Hepatocyte (in vitro differentiated cells): ENCODE data around the gene AIMP2. TPM values are rescaled to one million over a fixed set of nuclear protein-coding genes. Genes with fewer than 3 reads are reported as not detected.
"Not testable (repeated sequence)": the region's sequence is repeated elsewhere in the genome, so short reads cannot be mapped to it uniquely, and the experiment has no call there.

Experiments used
- DNase-seq: peaks from one replicate; pipeline ENCODE4 v3.0.0-alpha.2; 2016; ENCODE audit warnings: low spot score
- H2AFZ ChIP-seq: fragments of 200-600 bp; sonication (generic); 2 replicates; pipeline ENCODE4 v1.6.0; 2016; ENCODE audit warnings: antibody characterized with exemption, mild to moderate bottlenecking
- H3K27ac ChIP-seq: fragments of 200-600 bp; sonication (generic); 2 replicates; pipeline ENCODE4 v1.5.1; 2016; ENCODE audit warnings: mild to moderate bottlenecking
- H3K27me3 ChIP-seq: fragments of 200-600 bp; sonication (generic); 2 replicates; pipeline ENCODE4 v1.6.1; 2016
- H3K36me3 ChIP-seq: fragments of 200-600 bp; sonication (generic); replicated peaks from 2 replicates; pipeline ENCODE4 v1.5.1; 2016; ENCODE audit warnings: low read depth; ENCODE audit not compliant: insufficient read depth
- H3K4me1 ChIP-seq: fragments of 200-600 bp; sonication (generic); 2 replicates; pipeline ENCODE4 v1.5.1; 2016; ENCODE audit warnings: mild to moderate bottlenecking, moderate library complexity; ENCODE audit not compliant: insufficient read depth
- H3K4me2 ChIP-seq: fragments of 200-600 bp; sonication (generic); 2 replicates; pipeline ENCODE4 v1.6.0; 2016
- H3K4me3 ChIP-seq: fragments of 200-600 bp; sonication (generic); 2 replicates; pipeline ENCODE4 v1.5.1; 2016; ENCODE audit warnings: mild to moderate bottlenecking
- H3K79me2 ChIP-seq: fragments of 200-600 bp; sonication (generic); 2 replicates; pipeline ENCODE4 v1.6.0; 2017; ENCODE audit warnings: mild to moderate bottlenecking
- H3K9me2 ChIP-seq: fragments of 200-600 bp; sonication (generic); replicated peaks from 2 replicates; pipeline ENCODE4 v1.6.0; 2017; ENCODE audit warnings: mild to moderate bottlenecking; ENCODE audit not compliant: insufficient read depth
- H3K9me3 ChIP-seq: fragments of 200-600 bp; sonication (generic); 2 replicates; pipeline ENCODE4 v1.5.1; 2016; ENCODE audit warnings: low read depth, mild to moderate bottlenecking
- H4K20me1 ChIP-seq: fragments of 200-600 bp; sonication (generic); 2 replicates; pipeline ENCODE4 v1.6.0; 2016; ENCODE audit warnings: mild to moderate bottlenecking; ENCODE audit not compliant: insufficient read depth, poor library complexity, severe bottlenecking
- CTCF ChIP-seq: fragments of 200-600 bp; sonication (generic); IDR thresholded peaks from 2 replicates; pipeline ENCODE4 v1.5.1; 2016; ENCODE audit warnings: antibody characterized with exemption, mild to moderate bottlenecking; ENCODE audit not compliant: poor library complexity
- EZH2 ChIP-seq: fragments of 200-600 bp; sonication (generic); IDR thresholded peaks from 2 replicates; pipeline ENCODE4 v1.6.1; 2016; ENCODE audit warnings: antibody characterized with exemption, mild to moderate bottlenecking, borderline replicate concordance
- EZH2phosphoT487 ChIP-seq: fragments of 200-600 bp; sonication (generic); IDR thresholded peaks from one replicate; pipeline ENCODE4 v1.6.1; 2018; ENCODE audit warnings: antibody characterized with exemption, mild to moderate bottlenecking, low read depth, moderate library complexity; ENCODE audit not compliant: unreplicated experiment, severe bottlenecking
- WGBS: methylation state at CpG from one replicate; pipeline ENCODE4 v1.1.6; 2016; ENCODE audit warnings: low lambda C conversion rate; ENCODE audit errors: missing lambda C conversion rate; 5-methylcytosine and 5-hydroxymethylcytosine counted together
- polyA plus RNA-seq: library from polyadenylated mRNA; unstranded; fragments of >200 nt; fragmentation: Nextera tagmentation; extraction: Ambion mirVana; gene quantifications from 2 replicates; pipeline ENCODE4 v1.2.1, GENCODE V29; 2016
- total RNA-seq: library from RNA; depleted of rRNA; stranded (reverse); fragments of >200 nt; gene quantifications from 2 replicates; pipeline ENCODE4 v1.2.3, GENCODE V29; 2014

Gene AIMP2
- total and polyA plus RNA-seq, 2 experiments from 2014 or later = 52.7 to 55.4 TPM

GRCh38 chr7:5997210-5997808 is 11.8 kb upstream of the AIMP2 start:
- TF ChIP-seq CTCF (peak; percentile 82), EZH2 (no peak)

GRCh38 chr7:6007386-6007785 is 1.7 kb upstream of the AIMP2 start:
- Histone ChIP-seq H4K20me1 (no peaks in the 10 kb centered on the region), H3K79me2 (peaks cover 37% of the 10 kb centered on the region), H3K9me3 (no peaks in the 10 kb centered on the region), H3K4me1 (peaks cover 13% of the 10 kb centered on the region), H3K36me3 (no peaks in the 10 kb centered on the region), H3K4me2 (peak overlapping the region; percentile 85), H3K27ac (no peak overlapping the region), H3K9me2 (no peaks in the 10 kb centered on the region), H3K27me3 (no peaks in the 10 kb centered on the region), H3K4me3 (no peak overlapping the region), H2AFZ (no peak overlapping the region)
- WGBS = 90% methylated on average over 4 of the region's 4 CpGs
- DNase-seq = no peak
- TF ChIP-seq EZH2phosphoT487 = no peak
- TF ChIP-seq CTCF = no peak
- no peak for TF ChIP-seq EZH2

More at GRCh38 chr7:5997210-5997808, 11.8 kb upstream of the AIMP2 start:
- no peaks in the 10 kb centered on the region for H3K9me2 ChIP-seq
- DNase-seq = peak; percentile 76
- no peaks in the 10 kb centered on the region for H3K36me3 ChIP-seq
- H3K79me2 ChIP-seq = no peaks in the 10 kb centered on the region
- H3K4me2 ChIP-seq = no peak overlapping the region
- H4K20me1 ChIP-seq = no peaks in the 10 kb centered on the region
- H2AFZ ChIP-seq = no peak overlapping the region
- H3K9me3 ChIP-seq = no peaks in the 10 kb centered on the region
- WGBS = 64% methylated on average over 10 of the region's 10 CpGs
- H3K4me3 ChIP-seq = no peak overlapping the region
- no peaks in the 10 kb centered on the region for H3K4me1 ChIP-seq
- no peaks in the 10 kb centered on the region for H3K27me3 ChIP-seq
- H3K27ac ChIP-seq = no peak overlapping the region

GRCh38 chr7:6007835-6008590 is 1.1 kb upstream of the AIMP2 start:
- H3K4me1 ChIP-seq = peaks cover 20% of the 10 kb centered on the region
- not testable (repeated sequence) for DNase-seq, H3K27me3 ChIP-seq, H3K9me2 ChIP-seq, H4K20me1 ChIP-seq, H3K9me3 ChIP-seq, H3K36me3 ChIP-seq
- H3K27ac ChIP-seq = peak overlapping the region; percentile 89
- peak overlapping the region; percentile 85 for H3K4me2 ChIP-seq
- H3K79me2 ChIP-seq = peaks cover 37% of the 10 kb centered on the region
- WGBS = 51% methylated on average over 27 of the region's 27 CpGs
- H3K4me3 ChIP-seq = peak overlapping the region; percentile 41
- H2AFZ ChIP-seq = peak overlapping the region; percentile 58

GRCh38 chr7:6010370-6010769 is 1.3 kb downstream of the AIMP2 start:
- H4K20me1 ChIP-seq, H3K4me3 ChIP-seq, H3K36me3 ChIP-seq, DNase-seq, H3K9me2 ChIP-seq, H3K27me3 ChIP-seq, H3K9me3 ChIP-seq, H2AFZ ChIP-seq: not testable (repeated sequence)
- Histone ChIP-seq H3K79me2 (peaks cover 57% of the 10 kb centered on the region), H3K4me2 (peak overlapping the region; percentile 74), H3K4me1 (peaks cover 20% of the 10 kb centered on the region), H3K27ac (peak overlapping the region; percentile 92)
- 91% methylated on average over 8 of the region's 8 CpGs for WGBS
